Measurements from ENCODE around the gene ANO7. TPM values are rescaled to one million over a fixed set of nuclear protein-coding genes. Genes with fewer than 3 reads are reported as not detected.

Gene ANO7
- total RNA-seq, 2 donors from 2014 or later = 0.99 to 1.6 TPM

GRCh38 chr2:241216211-241216761 is 27.8 kb downstream of the ANO7 start:
- Histone ChIP-seq H3K9me3 (no peaks in the 10 kb centered on the region), H3K4me3 (no peak overlapping the region), H3K4me1 (peaks cover 17% of the 10 kb centered on the region), H3K36me3 (replicated peaks in 1 of 2; ENCODE audit: insufficient read depth in 1 of 2, low read depth in 2 of 2) (no peaks in the 10 kb centered on the region), H3K27ac (no peak overlapping the region), H3K27me3 (no peaks in the 10 kb centered on the region)
- 45 to 68% methylated on average over 9 to 13 of the region's 14 CpGs for WGBS, 2 donors
- ATAC-seq (no peak), DNase-seq (no peak)
- TF ChIP-seq POLR2A (IDR thresholded peaks at IDR 0.05) = no peak
- TF ChIP-seq, protein P1, sequence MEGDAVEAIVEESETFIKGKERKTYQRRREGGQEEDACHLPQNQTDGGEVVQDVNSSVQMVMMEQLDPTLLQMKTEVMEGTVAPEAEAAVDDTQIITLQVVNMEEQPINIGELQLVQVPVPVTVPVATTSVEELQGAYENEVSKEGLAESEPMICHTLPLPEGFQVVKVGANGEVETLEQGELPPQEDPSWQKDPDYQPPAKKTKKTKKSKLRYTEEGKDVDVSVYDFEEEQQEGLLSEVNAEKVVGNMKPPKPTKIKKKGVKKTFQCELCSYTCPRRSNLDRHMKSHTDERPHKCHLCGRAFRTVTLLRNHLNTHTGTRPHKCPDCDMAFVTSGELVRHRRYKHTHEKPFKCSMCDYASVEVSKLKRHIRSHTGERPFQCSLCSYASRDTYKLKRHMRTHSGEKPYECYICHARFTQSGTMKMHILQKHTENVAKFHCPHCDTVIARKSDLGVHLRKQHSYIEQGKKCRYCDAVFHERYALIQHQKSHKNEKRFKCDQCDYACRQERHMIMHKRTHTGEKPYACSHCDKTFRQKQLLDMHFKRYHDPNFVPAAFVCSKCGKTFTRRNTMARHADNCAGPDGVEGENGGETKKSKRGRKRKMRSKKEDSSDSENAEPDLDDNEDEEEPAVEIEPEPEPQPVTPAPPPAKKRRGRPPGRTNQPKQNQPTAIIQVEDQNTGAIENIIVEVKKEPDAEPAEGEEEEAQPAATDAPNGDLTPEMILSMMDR (IDR thresholded peaks at IDR 0.05) = no peak
- intact Hi-C loops (cut with DNase I) = no loop called here

GRCh38 chr2:241217320-241218031 is 29.0 kb downstream of the ANO7 start:
- Histone ChIP-seq H3K27me3 (no peaks in the 10 kb centered on the region), H3K27ac (peak overlapping the region; percentile 84 to 86 (median 84)), H3K4me3 (peak overlapping the region in 1 of 2 donors; percentile 7), H3K36me3 (replicated peaks in 1 of 2; ENCODE audit: insufficient read depth in 1 of 2, low read depth in 2 of 2) (no peaks in the 10 kb centered on the region), H3K9me3 (no peaks in the 10 kb centered on the region), H3K4me1 (peaks cover 17% of the 10 kb centered on the region)
- peak; percentile 71 to 81 (median 78) for DNase-seq
- TF ChIP-seq, protein P1 (IDR thresholded peaks at IDR 0.05) = peak in 3 of 7 experiments; percentile 14 to 24 (median 23)
- peak in 2 of 3 donors; percentile 37 to 54 for TF ChIP-seq POLR2A (IDR thresholded peaks at IDR 0.05)
- peak; percentile 74 for ATAC-seq
- intact Hi-C loops (cut with DNase I) = no loop called here
- WGBS, 2 donors = 1% methylated on average over 58 of the region's 77 CpGs; no CpG with 5 or more reads in 1 of the 2 donors

DNA sequence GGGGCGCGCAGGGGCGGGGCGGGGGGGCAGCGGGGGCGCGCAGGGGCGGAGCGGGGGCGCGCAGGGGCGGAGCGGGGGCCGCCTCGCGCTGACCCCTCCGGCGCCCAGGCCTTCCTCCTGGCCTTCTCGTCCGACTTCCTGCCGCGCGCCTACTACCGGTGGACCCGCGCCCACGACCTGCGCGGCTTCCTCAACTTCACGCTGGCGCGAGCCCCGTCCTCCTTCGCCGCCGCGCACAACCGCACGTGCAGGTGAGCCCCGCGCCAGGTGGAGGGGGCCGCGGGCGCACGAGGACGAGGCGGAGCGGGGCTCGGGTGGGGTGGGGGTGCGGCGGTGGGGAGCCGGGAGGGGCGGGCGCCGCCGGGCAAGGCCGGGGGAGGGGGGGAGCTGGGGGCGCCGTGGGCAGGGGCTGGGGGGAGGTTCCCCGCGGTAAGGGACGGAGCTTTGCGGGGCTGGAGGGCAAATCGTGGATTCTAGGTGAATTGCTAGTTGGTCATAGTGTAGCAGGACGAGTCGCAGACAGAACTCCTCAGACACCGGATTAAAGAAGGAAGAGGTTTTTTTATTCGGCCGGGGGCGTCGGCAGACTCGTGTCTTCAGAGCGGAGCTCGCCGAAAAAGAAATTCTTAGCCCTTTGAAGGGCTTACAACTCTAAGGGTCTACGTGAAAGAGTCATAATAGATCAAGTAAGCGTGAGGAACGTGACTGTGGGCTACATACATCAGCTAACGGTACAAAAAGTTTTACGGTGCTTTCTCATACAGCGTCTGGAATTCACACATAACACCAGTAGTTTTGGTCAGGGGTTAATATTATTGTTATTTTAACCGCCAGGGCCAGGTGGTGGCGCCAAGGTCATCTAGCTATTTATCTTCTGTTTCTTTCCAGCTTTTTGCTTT is 29.9 kb downstream of the ANO7 start:
- ATAC-seq (peak; percentile 28), DNase-seq (peak; percentile 54 to 64 (median 60))
- Histone ChIP-seq H3K27me3 (no peaks in the 10 kb centered on the region), H3K36me3 (replicated peaks in 1 of 2; ENCODE audit: insufficient read depth in 1 of 2, low read depth in 2 of 2) (no peaks in the 10 kb centered on the region), H3K4me3 (peak overlapping the region in 1 of 2 donors; percentile 8), H3K27ac (peak overlapping the region in 3 of 4 donors; percentile 2 to 59 (median 44)), H3K4me1 (peaks cover 17% of the 10 kb centered on the region), H3K9me3 (no peaks in the 10 kb centered on the region)
- WGBS, 2 donors = 1% methylated on average over 23 to 72 of the region's 83 CpGs
- intact Hi-C loops (cut with DNase I) = no loop called here
- TF ChIP-seq, protein P1 (IDR thresholded peaks at IDR 0.05) = peak in 4 of 7 experiments; percentile 13 to 39 (median 30)
- TF ChIP-seq POLR2A (IDR thresholded peaks at IDR 0.05) = no peak

GRCh38 chr2:241219030-241219382 is 30.5 kb downstream of the ANO7 start:
- DNase-seq (no peak), ATAC-seq (no peak)
- no peaks in the 10 kb centered on the region for H3K9me3 ChIP-seq
- WGBS, 2 donors = 13 to 20% methylated on average over 4 of the region's 4 CpGs
- no peaks in the 10 kb centered on the region for H3K27me3 ChIP-seq
- no peaks in the 10 kb centered on the region for H3K36me3 ChIP-seq (replicated peaks in 1 of 2; ENCODE audit: insufficient read depth in 1 of 2, low read depth in 2 of 2)
- intact Hi-C loops (cut with DNase I) = no loop called here
- peaks cover 21% of the 10 kb centered on the region for H3K4me1 ChIP-seq
- peak overlapping the region in 1 of 4 donors; percentile 44 for H3K27ac ChIP-seq
- no peak overlapping the region for H3K4me3 ChIP-seq
- TF ChIP-seq, protein P1 (IDR thresholded peaks at IDR 0.05) = no peak
- no peak for TF ChIP-seq POLR2A (IDR thresholded peaks at IDR 0.05)
